Vagina (tissue), 2 donors: Measurements from ENCODE around the gene GDF11.

ENCODE experiments used
- POLR2A ChIP-seq, 2 donors: fragments of 450-650 bp; IDR thresholded peaks; one replicate each; pipeline ENCODE4 v1.6.1; 2017; ENCODE audit warnings: antibody characterized with exemption in 2 of 2, mild to moderate bottlenecking in 2 of 2, moderate library complexity in 2 of 2
- TF ChIP-seq, protein P1 (sequence below), 3 experiments: fragments of 450-650 bp in 2 of 3; fragments of 200-600 bp in 1 of 3; sonication (generic) in 1 of 3; IDR thresholded peaks; one replicate each; pipeline ENCODE4 v1.5.1; 2017 to 2019; ENCODE audit warnings: antibody characterized with exemption in 3 of 3, mild to moderate bottlenecking in 2 of 3, moderate library complexity in 2 of 3

DNA sequence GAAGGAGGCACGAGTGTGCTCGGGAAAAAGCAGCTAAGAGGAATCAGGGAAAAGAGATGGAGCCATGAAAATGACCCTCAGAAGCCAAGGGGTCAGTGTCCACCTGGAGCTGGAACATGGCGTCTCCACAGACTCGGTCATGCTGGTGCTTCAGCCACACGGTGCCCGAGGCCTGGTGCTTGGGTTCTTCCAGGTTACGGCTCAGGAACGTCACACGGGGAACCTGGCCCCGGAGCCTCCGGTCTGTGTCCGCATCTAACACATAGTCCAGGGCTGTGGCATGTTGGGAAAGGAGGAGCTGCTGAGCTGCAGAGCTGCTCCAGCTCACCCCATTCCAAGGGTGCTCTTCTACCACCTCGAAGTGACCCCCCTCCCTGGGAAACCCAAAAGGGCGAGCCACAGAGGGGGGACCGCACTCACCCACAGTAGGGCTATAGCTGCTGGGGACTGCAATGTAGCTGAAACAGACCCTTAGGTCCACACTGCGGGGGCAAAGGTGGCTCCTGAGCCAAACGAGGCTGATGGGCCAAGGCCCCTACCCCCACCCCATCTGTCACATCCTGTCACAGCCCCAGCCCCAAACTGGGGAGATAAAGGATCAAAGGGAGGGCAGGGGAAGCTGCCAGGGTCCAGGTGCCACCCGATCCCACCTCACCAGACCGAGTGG, 46.0 kb upstream of the GDF11 start:
- TF ChIP-seq, protein P1, sequence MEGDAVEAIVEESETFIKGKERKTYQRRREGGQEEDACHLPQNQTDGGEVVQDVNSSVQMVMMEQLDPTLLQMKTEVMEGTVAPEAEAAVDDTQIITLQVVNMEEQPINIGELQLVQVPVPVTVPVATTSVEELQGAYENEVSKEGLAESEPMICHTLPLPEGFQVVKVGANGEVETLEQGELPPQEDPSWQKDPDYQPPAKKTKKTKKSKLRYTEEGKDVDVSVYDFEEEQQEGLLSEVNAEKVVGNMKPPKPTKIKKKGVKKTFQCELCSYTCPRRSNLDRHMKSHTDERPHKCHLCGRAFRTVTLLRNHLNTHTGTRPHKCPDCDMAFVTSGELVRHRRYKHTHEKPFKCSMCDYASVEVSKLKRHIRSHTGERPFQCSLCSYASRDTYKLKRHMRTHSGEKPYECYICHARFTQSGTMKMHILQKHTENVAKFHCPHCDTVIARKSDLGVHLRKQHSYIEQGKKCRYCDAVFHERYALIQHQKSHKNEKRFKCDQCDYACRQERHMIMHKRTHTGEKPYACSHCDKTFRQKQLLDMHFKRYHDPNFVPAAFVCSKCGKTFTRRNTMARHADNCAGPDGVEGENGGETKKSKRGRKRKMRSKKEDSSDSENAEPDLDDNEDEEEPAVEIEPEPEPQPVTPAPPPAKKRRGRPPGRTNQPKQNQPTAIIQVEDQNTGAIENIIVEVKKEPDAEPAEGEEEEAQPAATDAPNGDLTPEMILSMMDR (IDR thresholded peaks at IDR 0.05) = no peak
- no peak for TF ChIP-seq POLR2A (IDR thresholded peaks at IDR 0.05)
